ENCODE data around the gene CCDC85A.

DNA sequence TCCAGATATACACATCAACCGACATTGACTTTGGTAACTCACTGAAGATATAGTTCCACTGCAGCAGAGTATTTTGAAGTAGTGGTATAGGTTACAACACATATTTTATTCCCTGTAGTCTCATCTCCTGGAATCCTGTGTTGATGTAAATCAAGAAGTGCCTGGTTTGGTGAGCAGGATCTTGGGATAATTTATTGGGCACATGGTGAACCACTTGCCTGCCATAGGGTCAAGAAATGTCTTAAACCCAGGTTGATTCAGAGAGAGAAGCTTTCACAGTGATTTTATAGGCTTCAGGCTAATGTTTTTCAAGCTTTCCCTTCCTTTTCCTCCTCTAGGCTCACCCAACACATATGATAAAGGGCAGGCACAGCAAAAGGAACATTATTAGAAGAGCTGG, 24.6 kb downstream of the CCDC85A start:
- TF ChIP-seq CTCF (optimal IDR thresholded peaks at IDR 0.05 in 1 of 3, IDR thresholded peaks at IDR 0.05 in 1 of 3, conservative IDR thresholded peaks at IDR 0.05 in 1 of 3; ENCODE audit: extremely low read depth in 1 of 3, insufficient read depth in 2 of 3, low read length in 3 of 3) (no peak), EZH2 (IDR thresholded peaks at IDR 0.05; ENCODE audit: low read length) (no peak)

Measured in keratinocyte (primary cell).